Fibroblast of villous mesenchyme (primary cell): ENCODE measurements around the gene FOXM1. TPM values are rescaled to one million over a fixed set of nuclear protein-coding genes. Genes with fewer than 3 reads are reported as not detected.

ENCODE experiments used
- total RNA-seq: library from RNA; depleted of rRNA; stranded (reverse); fragments of >200 nt; gene quantifications from 2 replicates; pipeline ENCODE4 v1.2.3, GENCODE V29; 2012

The FOXM1 gene
- total RNA-seq, 1 donor = 16.4 TPM

Other genes starting within 250 kb of the FOXM1 start
- gene FKBP4, start 82.2 kb downstream of the FOXM1 start, total RNA-seq = 25.4 and 51.8 TPM in 2 replicates
- 21.2 and 22.2 TPM in 2 replicates for gene ITFG2, start 64.5 kb downstream of the FOXM1 start, total RNA-seq
- under 0.01 and 0.86 TPM in 2 replicates for gene NRIP2, start 42.1 kb downstream of the FOXM1 start, total RNA-seq
- gene TEX52, start 20.1 kb downstream of the FOXM1 start, total RNA-seq = not detected in 2 replicates
- 28.3 and 38.0 TPM in 2 replicates for gene RHNO1, start within 50 bp of the FOXM1 start, total RNA-seq
- 39.9 and 41.5 TPM in 2 replicates for gene TULP3, start 13.7 kb upstream of the FOXM1 start, total RNA-seq
- gene TEAD4, start 82.2 kb upstream of the FOXM1 start, total RNA-seq = 22.0 and 22.5 TPM in 2 replicates
- 41.6 and 76.0 TPM in 2 replicates for gene TSPAN9, start 200.2 kb upstream of the FOXM1 start, total RNA-seq